Activated CD4-positive, alpha-beta memory T cell treated with anti-CD3 and anti-CD28 coated beads for 36 hours (primary cell): Measurements from ENCODE around the gene IFNA5. TPM values are rescaled to one million over a fixed set of nuclear protein-coding genes. Genes with fewer than 3 reads are reported as not detected.

Experiments
- CTCF ChIA-PET: fragments of 350-600 bp; sonication (Branson Sonifier 250); formaldehyde crosslinking; loops from one replicate; lab custom pipeline; 2021; ENCODE audit warnings: antibody characterized with exemption, inconsistent platforms; lab: Charles Lee
- POLR2A ChIA-PET: fragments of 350-600 bp; sonication (Branson Sonifier 250); formaldehyde crosslinking; loops from one replicate; lab custom pipeline; 2021; ENCODE audit warnings: antibody characterized with exemption; lab: Charles Lee
- DNase-seq: peaks from one replicate; pipeline ENCODE4 v3.0.0-alpha.2; 2020
- H3K27ac Mint-ChIP-seq: one replicate; pipeline ENCODE4 v1.8.0; 2021; ENCODE audit warnings: mixed read lengths
- H3K27me3 Mint-ChIP-seq: one replicate; pipeline ENCODE4 v1.8.0; 2021; ENCODE audit warnings: mixed read lengths
- H3K36me3 Mint-ChIP-seq: one replicate; pipeline ENCODE4 v1.8.0; 2021; ENCODE audit warnings: mixed read lengths
- H3K4me1 Mint-ChIP-seq: one replicate; pipeline ENCODE4 v1.8.0; 2021; ENCODE audit warnings: low read depth, mixed read lengths
- H3K4me3 Mint-ChIP-seq: one replicate; pipeline ENCODE4 v1.8.0; 2021; ENCODE audit warnings: mild to moderate bottlenecking, mixed read lengths
- H3K9me3 Mint-ChIP-seq: one replicate; pipeline ENCODE4 v1.8.0; 2021; ENCODE audit warnings: mixed read lengths
- intact Hi-C: fragments of 100-400 bp; cut with micrococcal nuclease; formaldehyde crosslinking; loops from one replicate; pipeline ENCODE4 v1.15.1; 2023
- total RNA-seq, 2 experiments: library from RNA; stranded (reverse); gene quantifications; one replicate each; pipeline ENCODE4 v1.2.3, GENCODE V29; 2021

The IFNA5 gene
- total RNA-seq: not detected

GRCh38 chr9:21305213-21305612, at the start of gene IFNA5:
Gene IFNA5, minus strand, starts transcription at chr9:21305313. Its CDS starts 57 bp downstream, at chr9:21305256.
- no peak within 1 kb of the TSS for H3K4me3 Mint-ChIP-seq
- no peaks in the 10 kb centered on the region for H3K36me3 Mint-ChIP-seq
- no peak for DNase-seq
- H3K27me3 Mint-ChIP-seq: peaks cover 36% of the 10 kb centered on the region
- intact Hi-C loops: no loop called here
- no peaks in the 10 kb centered on the region for H3K4me1 Mint-ChIP-seq
- ChIA-PET POLR2A (no interaction called here), CTCF (no interaction called here)
- no peaks in the 10 kb centered on the region for H3K9me3 Mint-ChIP-seq
- no peak within 1 kb of the TSS for H3K27ac Mint-ChIP-seq

GRCh38 chr9:21350787-21351186, 45.7 kb upstream of the IFNA5 start, which contains the start of gene IFNA6:
Gene IFNA6, minus strand, starts transcription at chr9:21350887. Its CDS starts 0 bp downstream, at chr9:21350887.
- ChIA-PET POLR2A (no interaction called here), CTCF (interaction anchor here (1.4 kb wide), 1 partner anchor 45 kb away, joined by 3 read pairs; no protein-coding TSS in a partner anchor)
- peaks cover 44% of the 10 kb centered on the region for H3K27me3 Mint-ChIP-seq
- H3K4me3 Mint-ChIP-seq: no peak within 1 kb of the TSS
- intact Hi-C loops: loop anchor here (10.0 kb wide), 1 partner anchor 224 kb away; no protein-coding TSS in a partner anchor
- DNase-seq: no peak
- H3K27ac Mint-ChIP-seq: no peak within 1 kb of the TSS
- H3K36me3 Mint-ChIP-seq: peaks cover 11% of the 10 kb centered on the region
- peaks cover 8% of the 10 kb centered on the region for H3K9me3 Mint-ChIP-seq
- H3K4me1 Mint-ChIP-seq: no peaks in the 10 kb centered on the region

GRCh38 chr9:21348430-21348970, 43.4 kb upstream of the IFNA5 start:
- H3K9me3 Mint-ChIP-seq: peaks cover 2% of the 10 kb centered on the region
- H3K36me3 Mint-ChIP-seq: no peaks in the 10 kb centered on the region
- DNase-seq: no peak
- POLR2A ChIA-PET: no interaction called here
- no peak overlapping the region for H3K4me3 Mint-ChIP-seq
- CTCF ChIA-PET: interaction anchor here (1.1 kb wide), 1 partner anchor 48 kb away, joined by 3 read pairs; no protein-coding TSS in a partner anchor
- intact Hi-C loops: no loop called here
- H3K27ac Mint-ChIP-seq: no peak overlapping the region
- H3K27me3 Mint-ChIP-seq: peaks cover 37% of the 10 kb centered on the region
- H3K4me1 Mint-ChIP-seq: no peaks in the 10 kb centered on the region

GRCh38 chr9:21340735-21341134, 35.6 kb upstream of the IFNA5 start:
- intact Hi-C loops: no loop called here
- no peak overlapping the region for H3K4me3 Mint-ChIP-seq
- ChIA-PET CTCF (interaction anchor here (0.6 to 0.8 kb wide), 3 partner anchors 11 to 668 kb away, joined by 3 to 4 read pairs (median 3); no protein-coding TSS in a partner anchor), POLR2A (no interaction called here)
- DNase-seq: no peak
- no peak overlapping the region for H3K27ac Mint-ChIP-seq
- H3K9me3 Mint-ChIP-seq: peaks cover 2% of the 10 kb centered on the region
- H3K4me1 Mint-ChIP-seq: peaks cover 10% of the 10 kb centered on the region
- H3K27me3 Mint-ChIP-seq: peaks cover 26% of the 10 kb centered on the region
- no peaks in the 10 kb centered on the region for H3K36me3 Mint-ChIP-seq

- no peaks in the 10 kb centered on the region for H3K9me3 Mint-ChIP-seq
- POLR2A ChIA-PET: no interaction called here
- DNase-seq: no peak
- peaks cover 2% of the 10 kb centered on the region for H3K27me3 Mint-ChIP-seq
- intact Hi-C loops: loop anchor here (10.0 kb wide), 4 partner anchors 302 to 1342 kb away; partner anchors contain the start of gene HACD4
- peaks cover 19% of the 10 kb centered on the region for H3K36me3 Mint-ChIP-seq
- peaks cover 36% of the 10 kb centered on the region for H3K4me1 Mint-ChIP-seq
- no peak overlapping the region for H3K4me3 Mint-ChIP-seq
- CTCF ChIA-PET: interaction anchor here (1.3 to 2.3 kb wide), 4 partner anchors 18 to 62 kb away, joined by 3 to 10 read pairs (median 5); no protein-coding TSS in a partner anchor
- H3K27ac Mint-ChIP-seq: peak overlapping the region; percentile 87
These were observed 31.3 kb upstream of the IFNA5 start for GRCh38 chr9:21336457-21336856.

- POLR2A ChIA-PET: interaction anchor here (0.6 to 1.1 kb wide), 4 partner anchors 11 to 353 kb away, joined by 3 to 5 read pairs (median 3); no protein-coding TSS in a partner anchor
- peak within 1 kb of the TSS; percentile 86 for H3K4me3 Mint-ChIP-seq
- peak within 1 kb of the TSS; percentile 87 for H3K27ac Mint-ChIP-seq
- intact Hi-C loops: loop anchor here (1.0 to 10.0 kb wide), 7 partner anchors 22 to 1340 kb away; partner anchors contain the start of genes HACD4 and MTAP
- CTCF ChIA-PET: interaction anchor here (0.6 to 3.2 kb wide), 14 partner anchors 9 to 784 kb away, joined by 3 to 40 read pairs (median 4); no protein-coding TSS in a partner anchor
- no peaks in the 10 kb centered on the region for H3K27me3 Mint-ChIP-seq
- H3K4me1 Mint-ChIP-seq: peaks cover 50% of the 10 kb centered on the region
- DNase-seq: peak; percentile 92
- H3K36me3 Mint-ChIP-seq: peaks cover 26% of the 10 kb centered on the region
- H3K9me3 Mint-ChIP-seq: no peaks in the 10 kb centered on the region
These were observed 29.9 kb upstream of the IFNA5 start, which contains the start of gene KLHL9 for GRCh38 chr9:21334701-21335632. Gene KLHL9, minus strand, starts transcription at chr9:21335404. Its CDS starts 545 bp downstream, at chr9:21334859.

- POLR2A ChIA-PET: interaction anchor here (0.8 kb wide), 1 partner anchor 470 kb away, joined by 3 read pairs; no protein-coding TSS in a partner anchor
These were observed 28.1 kb upstream of the IFNA5 start for GRCh38 chr9:21333226-21333625.

GRCh38 chr9:21331676-21332402, 26.7 kb upstream of the IFNA5 start:
- H3K9me3 Mint-ChIP-seq: no peaks in the 10 kb centered on the region
- POLR2A ChIA-PET: interaction anchor here (0.6 kb wide), 1 partner anchor 199 kb away, joined by 3 read pairs; no protein-coding TSS in a partner anchor
- H3K27ac Mint-ChIP-seq: no peak overlapping the region

More at GRCh38 chr9:21333226-21333625, 28.1 kb upstream of the IFNA5 start:
- H3K9me3 Mint-ChIP-seq: no peaks in the 10 kb centered on the region
- peaks cover 62% of the 10 kb centered on the region for H3K4me1 Mint-ChIP-seq
- no peak for DNase-seq
- H3K4me3 Mint-ChIP-seq: peak overlapping the region; percentile 86
- H3K27me3 Mint-ChIP-seq: no peaks in the 10 kb centered on the region
- peak overlapping the region; percentile 46 for H3K27ac Mint-ChIP-seq
- CTCF ChIA-PET: interaction anchor here (0.6 to 3.2 kb wide), 5 partner anchors 14 to 786 kb away, joined by 3 to 40 read pairs (median 3); no protein-coding TSS in a partner anchor
- intact Hi-C loops: loop anchor here (5.0 to 10.0 kb wide), 5 partner anchors 244 to 1338 kb away; partner anchors contain the start of gene HACD4
- peaks cover 26% of the 10 kb centered on the region for H3K36me3 Mint-ChIP-seq

GRCh38 chr9:21326526-21327139, 21.5 kb upstream of the IFNA5 start:
- no peak for DNase-seq
- Mint-ChIP-seq H3K4me1 (peaks cover 43% of the 10 kb centered on the region), H3K27ac (no peak overlapping the region), H3K9me3 (no peaks in the 10 kb centered on the region), H3K4me3 (no peak overlapping the region), H3K36me3 (peaks cover 23% of the 10 kb centered on the region), H3K27me3 (no peaks in the 10 kb centered on the region)
- POLR2A ChIA-PET: interaction anchor here (0.8 kb wide), 1 partner anchor 69 kb away, joined by 3 read pairs; no protein-coding TSS in a partner anchor
- intact Hi-C loops: loop anchor here (1.0 to 5.0 kb wide), 3 partner anchors 70 to 231 kb away; no protein-coding TSS in a partner anchor
- CTCF ChIA-PET: interaction anchor here (0.6 to 2.3 kb wide), 38 partner anchors 8 to 599 kb away, joined by 3 to 66 read pairs (median 4); partner anchors contain the start of genes IFNA1 and KLHL9

More at GRCh38 chr9:21331676-21332402, 26.7 kb upstream of the IFNA5 start:
- peaks cover 26% of the 10 kb centered on the region for H3K36me3 Mint-ChIP-seq
- peak overlapping the region; percentile 35 for H3K4me3 Mint-ChIP-seq
- no peaks in the 10 kb centered on the region for H3K27me3 Mint-ChIP-seq
- no peak for DNase-seq
- CTCF ChIA-PET: interaction anchor here (1.0 to 4.7 kb wide), 4 partner anchors 10 to 103 kb away, joined by 3 to 74 read pairs (median 6); no protein-coding TSS in a partner anchor
- intact Hi-C loops: loop anchor here (5.0 to 10.0 kb wide), 5 partner anchors 245 to 1337 kb away; partner anchors contain the start of gene HACD4
- H3K4me1 Mint-ChIP-seq: peaks cover 71% of the 10 kb centered on the region

GRCh38 chr9:21324047-21324446, 18.9 kb upstream of the IFNA5 start:
- POLR2A ChIA-PET: interaction anchor here (1.0 kb wide), 1 partner anchor 11 kb away, joined by 3 read pairs; the partner anchor contains the start of gene KLHL9
- Mint-ChIP-seq H3K36me3 (peaks cover 19% of the 10 kb centered on the region), H3K27me3 (no peaks in the 10 kb centered on the region), H3K4me1 (peaks cover 22% of the 10 kb centered on the region), H3K4me3 (no peak overlapping the region), H3K27ac (no peak overlapping the region), H3K9me3 (no peaks in the 10 kb centered on the region)
- CTCF ChIA-PET: interaction anchor here (0.9 to 3.5 kb wide), 8 partner anchors 11 to 141 kb away, joined by 3 to 24 read pairs (median 4); partner anchors contain the start of gene KLHL9
- no peak for DNase-seq
- intact Hi-C loops: no loop called here
